HEK293T (cell line): ENCODE data around the gene CCL17.

Source experiments
- CTCF ChIA-PET: fragments of 350-600 bp; formaldehyde crosslinking; extraction: SDS; loops from one replicate; lab custom pipeline; 2021; ENCODE audit warnings: antibody characterized with exemption, inconsistent platforms; lab: Yijun Ruan, JAX
- POLR2A ChIA-PET: fragments of 350-600 bp; formaldehyde crosslinking; extraction: SDS; loops from one replicate; lab custom pipeline; 2020; ENCODE audit warnings: antibody characterized with exemption, inconsistent platforms; lab: Yijun Ruan, JAX
- DNase-seq: peaks from one replicate; pipeline ENCODE4 v3.0.0; 2012; ENCODE audit warnings: mixed read lengths; ENCODE audit errors: extremely low spot score
- ARNT ChIP-seq: fragments of 450-650 bp; IDR thresholded peaks from 2 replicates; pipeline ENCODE4 v1.6.1; 2017; ENCODE audit warnings: mild to moderate bottlenecking
- BHLHE40 ChIP-seq: fragments of 450-650 bp; IDR thresholded peaks from 2 replicates; pipeline ENCODE4 v1.6.1; 2016; ENCODE audit warnings: mild to moderate bottlenecking, moderate library complexity, borderline replicate concordance
- CTBP1 ChIP-seq: fragments of 450-650 bp; IDR thresholded peaks from 2 replicates; pipeline ENCODE4 v1.6.1; 2016; ENCODE audit warnings: borderline replicate concordance
- ELF4 ChIP-seq: fragments of 450-650 bp; IDR thresholded peaks from 2 replicates; pipeline ENCODE4 v1.6.1; 2017; ENCODE audit warnings: antibody characterized with exemption
- FOXA1 ChIP-seq: fragments of 450-650 bp; IDR thresholded peaks from 2 replicates; pipeline ENCODE4 v1.6.1; 2016; ENCODE audit warnings: mild to moderate bottlenecking
- FOXK2 ChIP-seq: fragments of 450-650 bp; IDR thresholded peaks from 2 replicates; pipeline ENCODE4 v1.6.1; 2016; ENCODE audit warnings: mild to moderate bottlenecking
- FOXM1 ChIP-seq: fragments of 450-650 bp; IDR thresholded peaks from 2 replicates; pipeline ENCODE4 v1.6.1; 2017; ENCODE audit warnings: mild to moderate bottlenecking, borderline replicate concordance
- HDGF ChIP-seq: fragments of 450-650 bp; IDR thresholded peaks from 2 replicates; pipeline ENCODE4 v1.6.1; 2017; ENCODE audit warnings: antibody characterized with exemption, borderline replicate concordance
- L3MBTL2 ChIP-seq: fragments of 450-650 bp; conservative IDR thresholded peaks from 2 replicates; pipeline ENCODE4 v1.6.1; 2016; ENCODE audit warnings: mild to moderate bottlenecking
- LEF1 ChIP-seq: fragments of 450-650 bp; IDR thresholded peaks from 2 replicates; pipeline ENCODE4 v1.6.1; 2017; ENCODE audit warnings: mild to moderate bottlenecking, borderline replicate concordance
- NFRKB ChIP-seq: fragments of 450-650 bp; IDR thresholded peaks from 2 replicates; pipeline ENCODE4 v1.6.1; 2016; ENCODE audit warnings: mild to moderate bottlenecking, moderate library complexity
- SP1 ChIP-seq: fragments of 450-650 bp; IDR thresholded peaks from 2 replicates; pipeline ENCODE4 v1.6.1; 2017
- SUZ12 ChIP-seq: fragments of 450-650 bp; IDR thresholded peaks from 2 replicates; pipeline ENCODE4 v1.6.1; 2016; ENCODE audit warnings: mild to moderate bottlenecking
- TARDBP ChIP-seq: fragments of 450-650 bp; IDR thresholded peaks from 2 replicates; pipeline ENCODE4 v1.6.1; 2016
- ZNF384 ChIP-seq: fragments of 450-650 bp; IDR thresholded peaks from 2 replicates; pipeline ENCODE4 v1.6.1; 2016
- TF ChIP-seq, protein P1 (sequence below): fragments of 450-650 bp; IDR thresholded peaks from 2 replicates; pipeline ENCODE4 v1.6.1; 2016

The CCL17 gene

DNA sequence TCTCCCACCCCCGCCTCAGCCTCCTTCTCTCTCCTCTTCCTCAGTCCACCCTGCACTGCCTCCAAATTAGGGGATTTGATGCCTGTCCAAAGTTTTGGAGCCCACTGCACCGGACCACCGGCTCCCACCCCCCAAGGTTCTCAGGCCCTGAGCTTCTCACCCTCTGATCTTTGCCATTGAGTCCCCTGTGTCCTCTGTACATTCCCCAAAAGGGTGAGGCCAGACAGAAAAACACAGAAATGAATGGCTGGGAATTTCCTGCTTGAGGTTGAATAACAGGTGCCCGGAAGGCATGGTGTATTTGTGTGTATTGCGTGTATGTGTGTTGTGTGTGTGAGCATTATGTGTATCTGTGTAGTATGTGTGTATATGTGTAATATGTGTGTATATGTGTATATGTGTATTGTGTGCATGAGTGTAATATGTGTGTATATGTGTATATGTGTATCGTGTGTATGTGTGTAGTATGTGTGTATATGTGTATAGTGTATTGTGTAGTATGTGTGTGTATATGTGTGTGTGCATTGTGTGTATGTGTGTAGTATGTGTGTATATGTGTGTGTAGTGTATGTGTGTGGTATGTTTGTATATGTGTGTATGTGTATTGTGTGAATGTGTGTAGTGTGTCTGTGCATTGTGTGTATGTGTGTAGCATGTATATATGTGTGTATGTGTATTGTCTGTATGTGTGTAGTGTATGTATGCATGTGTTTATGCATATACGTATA is 16.0 kb upstream of the CCL17 start:
- ChIA-PET POLR2A (no interaction called here), CTCF (interaction anchor here (0.9 kb wide), 1 partner anchor 17 kb away, joined by 3 read pairs; no protein-coding TSS in a partner anchor)
- 0 out of 2 replicates have a peak, but pooled peaks have one; percentile 14 for TF ChIP-seq L3MBTL2
- no peak for TF ChIP-seq LEF1
- TF ChIP-seq ELF4 = peak; percentile 37; the same call in 1 of the 2 replicates

DNA sequence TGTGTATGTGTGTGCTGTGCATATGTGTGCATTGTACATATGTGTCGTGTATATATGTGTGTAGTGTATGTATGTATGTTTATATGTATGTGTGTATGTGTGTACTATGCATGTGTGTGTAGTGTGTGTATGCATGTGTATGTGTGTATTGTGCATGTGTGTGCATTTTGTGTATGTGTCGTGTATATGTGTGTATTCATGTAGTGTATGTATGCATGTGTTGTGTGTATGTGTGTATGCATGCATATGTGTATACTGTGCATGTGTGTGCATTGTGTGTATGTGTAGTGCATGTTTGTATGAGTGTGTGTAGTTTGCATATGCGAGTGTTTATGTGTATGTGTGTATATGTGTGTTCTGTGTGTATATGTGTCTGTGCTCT is 15.5 kb upstream of the CCL17 start:
- ChIA-PET POLR2A (no interaction called here), CTCF (no interaction called here)
- DNase-seq = no peak
- TF ChIP-seq FOXA1 (no peak), SUZ12 (no peak), LEF1 (no peak), FOXK2 (no peak), CTBP1 (no peak), BHLHE40 (no peak), ARNT (no peak), NFRKB (no peak), FOXM1 (no peak)

More for the DNA sequence above, 16.0 kb upstream of the CCL17 start:
- DNase-seq = no peak

DNA sequence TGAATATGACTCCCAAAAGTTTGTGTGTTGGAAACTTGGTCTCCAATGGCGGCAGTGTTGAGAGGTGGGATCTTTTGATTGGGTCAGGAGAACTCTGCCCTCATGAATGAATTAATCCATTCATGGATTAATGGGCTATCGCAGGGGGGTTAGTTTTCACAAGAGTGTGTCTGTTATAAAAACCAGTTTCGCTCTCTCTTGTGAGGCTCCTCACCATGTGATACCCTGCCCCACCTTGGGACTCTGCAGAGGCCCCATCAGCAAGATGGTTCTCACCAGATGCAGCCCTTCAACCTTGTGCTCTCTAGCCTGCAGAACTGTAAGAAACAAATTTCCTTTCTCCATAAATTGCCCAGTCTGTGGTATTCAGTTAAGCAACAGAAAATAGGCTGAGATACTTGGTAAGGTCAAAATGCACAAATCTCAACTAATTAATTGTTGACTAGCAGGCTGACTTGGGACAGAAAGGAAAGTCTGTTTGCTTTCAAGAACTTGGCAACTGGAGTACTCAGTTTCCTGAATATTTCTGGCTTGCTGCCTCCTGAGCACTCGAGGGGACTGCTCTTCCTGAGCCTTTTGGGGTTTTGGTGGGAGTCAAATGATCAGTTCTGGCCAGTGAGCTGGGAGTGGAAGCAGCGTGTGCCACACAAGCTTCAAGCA is 13.8 kb upstream of the CCL17 start:
- no peak for DNase-seq
- TF ChIP-seq LEF1 (no peak), ZNF384 (no peak), CTBP1 (no peak), FOXA1 (no peak), ARNT (no peak), ELF4 (no peak), BHLHE40 (no peak), HDGF (no peak), SUZ12 (no peak), FOXK2 (no peak), SP1 (no peak), FOXM1 (no peak), TARDBP (no peak), L3MBTL2 (no peak), NFRKB (no peak)
- TF ChIP-seq, protein P1, sequence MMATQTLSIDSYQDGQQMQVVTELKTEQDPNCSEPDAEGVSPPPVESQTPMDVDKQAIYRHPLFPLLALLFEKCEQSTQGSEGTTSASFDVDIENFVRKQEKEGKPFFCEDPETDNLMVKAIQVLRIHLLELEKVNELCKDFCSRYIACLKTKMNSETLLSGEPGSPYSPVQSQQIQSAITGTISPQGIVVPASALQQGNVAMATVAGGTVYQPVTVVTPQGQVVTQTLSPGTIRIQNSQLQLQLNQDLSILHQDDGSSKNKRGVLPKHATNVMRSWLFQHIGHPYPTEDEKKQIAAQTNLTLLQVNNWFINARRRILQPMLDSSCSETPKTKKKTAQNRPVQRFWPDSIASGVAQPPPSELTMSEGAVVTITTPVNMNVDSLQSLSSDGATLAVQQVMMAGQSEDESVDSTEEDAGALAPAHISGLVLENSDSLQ = no peak
- ChIA-PET POLR2A (no interaction called here), CTCF (interaction anchor here (1.5 kb wide), 1 partner anchor 13 kb away, joined by 3 read pairs; no protein-coding TSS in a partner anchor)

- POLR2A ChIA-PET = no interaction called here
- TF ChIP-seq L3MBTL2 (no peak), FOXK2 (no peak), ELF4 (no peak)
- CTCF ChIA-PET = interaction anchor here (1.5 kb wide), 1 partner anchor 14 kb away, joined by 3 read pairs; no protein-coding TSS in a partner anchor
- DNase-seq = no peak
Observed at GRCh38 chr16:57391300-57391699, 13.3 kb upstream of the CCL17 start.

DNA sequence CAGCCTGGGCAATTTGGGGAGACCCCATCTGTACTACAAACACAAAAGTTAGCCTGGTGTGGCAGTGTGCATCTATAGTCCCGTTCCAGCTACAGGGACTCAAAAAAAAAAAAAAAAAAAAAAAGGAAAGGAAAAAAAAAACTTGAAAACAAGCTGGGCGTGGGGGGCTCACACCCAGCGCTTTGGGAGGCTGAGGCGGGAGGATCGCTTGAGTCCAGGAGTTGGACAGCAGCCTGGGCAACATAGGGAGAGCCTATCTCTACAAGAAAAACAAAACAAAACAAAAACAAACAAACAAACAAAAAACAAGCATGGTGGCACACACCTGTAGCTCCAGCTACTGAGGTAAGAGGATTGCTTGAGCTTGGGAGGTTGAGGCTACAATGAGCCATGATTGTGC is 12.9 kb upstream of the CCL17 start:
- CTCF ChIA-PET = no interaction called here

DNA sequence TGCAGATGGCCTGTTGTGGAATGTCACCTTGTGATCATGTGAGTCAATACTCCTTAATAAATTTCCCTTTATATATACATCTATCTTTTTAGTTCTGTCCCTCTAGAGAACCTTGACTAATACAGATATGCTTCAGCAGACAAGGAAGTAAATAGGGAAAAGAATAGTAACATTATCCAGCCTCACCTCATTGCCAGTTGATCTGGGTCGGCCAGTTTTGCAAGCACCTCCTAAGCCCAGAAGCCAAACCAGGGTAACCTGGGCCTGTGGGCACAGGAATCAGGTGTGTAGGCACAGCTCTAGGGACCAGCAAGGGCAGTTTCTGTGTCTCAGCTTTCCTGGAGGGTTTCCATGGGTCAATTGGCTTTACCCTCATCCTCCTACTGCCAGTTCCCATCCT is 11.9 kb upstream of the CCL17 start:
- TF ChIP-seq ELF4 (no peak), BHLHE40 (no peak), HDGF (no peak), L3MBTL2 (no peak), CTBP1 (no peak), FOXM1 (no peak), FOXK2 (no peak), FOXA1 (no peak), SP1 (no peak), LEF1 (no peak), ARNT (no peak), NFRKB (no peak), TARDBP (no peak), ZNF384 (no peak)
- TF ChIP-seq, protein P1 = no peak
- POLR2A ChIA-PET = interaction anchor here (0.8 kb wide), 1 partner anchor 8 kb away, joined by 3 read pairs; no protein-coding TSS in a partner anchor
- CTCF ChIA-PET = no interaction called here
- DNase-seq = no peak

More for the DNA sequence above, 12.9 kb upstream of the CCL17 start:
- TF ChIP-seq FOXM1 = no peak
- POLR2A ChIA-PET = no interaction called here
- DNase-seq = no peak

GRCh38 chr16:57394444-57394843 is 10.1 kb upstream of the CCL17 start:
- no peak for DNase-seq
- CTCF ChIA-PET = interaction anchor here (0.6 kb wide), 1 partner anchor 10 kb away, joined by 3 read pairs; no protein-coding TSS in a partner anchor
- TF ChIP-seq SUZ12 = no peak
- no peak for TF ChIP-seq SP1
- no peak for TF ChIP-seq FOXM1
- TF ChIP-seq TARDBP = no peak
- TF ChIP-seq FOXA1 = no peak
- no peak for TF ChIP-seq ARNT
- POLR2A ChIA-PET = no interaction called here
